ENCODE measurements around the gene OR2T3. TPM values are rescaled to one million over a fixed set of nuclear protein-coding genes. Genes with fewer than 3 reads are reported as not detected.
"Not testable (repeated sequence)": the region's sequence is repeated elsewhere in the genome, so short reads cannot be mapped to it uniquely, and the experiment has no call there.

Gene OR2T3
- total RNA-seq = not detected

DNA sequence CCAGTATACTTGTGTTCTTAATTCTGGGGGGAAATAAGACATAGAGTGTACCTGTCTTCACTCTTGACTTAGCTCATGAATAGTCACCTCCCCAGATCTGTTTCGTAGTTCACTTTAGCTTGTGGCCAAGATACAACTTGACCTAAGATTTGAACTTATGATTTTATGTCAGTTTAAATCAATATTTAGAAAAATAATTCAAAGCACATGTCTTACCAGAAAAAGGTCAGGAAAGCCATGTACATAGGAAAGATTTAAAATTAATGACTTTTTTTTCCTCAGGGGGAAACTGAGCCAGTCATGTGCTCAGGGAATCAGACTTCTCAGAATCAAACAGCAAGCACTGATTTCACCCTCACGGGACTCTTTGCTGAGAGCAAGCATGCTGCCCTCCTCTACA, at the start of gene OR2T3:
OR2T3 (plus strand) TSS at position 301 of the 400 bp plus-strand sequence; CDS start at position 301, 0 bp downstream.
- H3K27ac ChIP-seq; DNase-seq; H3K9me3 ChIP-seq; in situ Hi-C loops (cut with MboI; ENCODE audit: low pct_ligation_motif_present in 1 of 4, low pct_unique_long_range_greater_than_20kb in 1 of 4, low sequenced_read_pairs in 3 of 4); H3K36me3 ChIP-seq; intact Hi-C loops (cut with DNase I; ENCODE audit: low total_unique reads); H3K4me1 ChIP-seq; H3K4me3 ChIP-seq; H3K27me3 ChIP-seq: not testable (repeated sequence)
- 45 to 91% methylated on average over 1 to 2 of the region's 2 CpGs for WGBS, 2 donors (ENCODE audit: low coverage in 1 of 2)

GRCh38 chr1:248427526-248428191, 45.5 kb upstream of the OR2T3 start:
- H3K4me1 ChIP-seq; H3K4me3 ChIP-seq; H3K36me3 ChIP-seq; in situ Hi-C loops (cut with MboI; ENCODE audit: low pct_ligation_motif_present in 1 of 4, low pct_unique_long_range_greater_than_20kb in 1 of 4, low sequenced_read_pairs in 3 of 4); H3K27ac ChIP-seq; H3K9me3 ChIP-seq; DNase-seq; H3K27me3 ChIP-seq; intact Hi-C loops (cut with DNase I; ENCODE audit: low total_unique reads): not testable (repeated sequence)
- WGBS, 2 donors (ENCODE audit: low coverage in 1 of 2) = 56 to 68% methylated on average over 2 to 3 of the region's 3 CpGs

DNA sequence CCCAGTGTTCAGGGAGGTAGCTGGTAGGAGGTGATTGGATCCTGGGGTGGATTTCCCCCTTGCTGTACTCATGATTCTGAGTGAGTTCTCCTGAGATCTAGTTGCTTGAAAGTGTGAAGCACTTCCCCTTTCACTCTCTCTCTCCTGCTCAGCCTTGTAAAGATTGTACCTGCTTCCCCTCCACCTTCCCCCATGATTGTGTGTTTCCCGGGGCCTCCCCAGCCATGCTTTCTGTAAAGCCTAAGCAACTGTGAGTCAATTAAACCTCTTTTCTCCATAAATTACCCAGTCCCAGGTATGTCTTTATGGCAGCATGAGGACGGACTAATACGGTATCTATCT, 45.0 kb upstream of the OR2T3 start:
- H3K4me1 ChIP-seq; H3K27me3 ChIP-seq; H3K27ac ChIP-seq; H3K9me3 ChIP-seq; in situ Hi-C loops (cut with MboI; ENCODE audit: low pct_ligation_motif_present in 1 of 4, low pct_unique_long_range_greater_than_20kb in 1 of 4, low sequenced_read_pairs in 3 of 4); H3K36me3 ChIP-seq; H3K4me3 ChIP-seq; intact Hi-C loops (cut with DNase I; ENCODE audit: low total_unique reads); DNase-seq: not testable (repeated sequence)
- 61 to 68% methylated on average over 3 of the region's 3 CpGs for WGBS, 2 donors (ENCODE audit: low coverage in 1 of 2)

DNA sequence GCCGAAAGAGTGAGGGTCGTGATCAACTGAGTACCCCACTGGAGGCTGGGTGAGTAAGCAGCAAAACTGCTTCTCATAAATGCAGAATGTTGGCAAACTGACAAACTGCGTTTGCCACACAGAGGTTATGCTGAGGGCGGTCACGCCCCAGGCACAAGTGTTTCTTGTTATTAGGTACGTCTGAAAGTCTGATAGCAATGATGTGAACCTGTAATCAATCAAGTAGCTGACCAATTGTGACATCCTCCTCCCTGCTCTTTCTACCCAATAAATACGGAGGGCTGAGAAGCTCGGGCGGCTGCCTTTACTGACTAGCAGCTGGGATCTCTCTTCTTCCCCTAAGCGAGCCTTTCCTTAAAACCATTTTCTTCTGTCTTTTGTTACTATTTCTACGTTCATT, 41.5 kb upstream of the OR2T3 start:
- H3K27me3 ChIP-seq; DNase-seq; intact Hi-C loops (cut with DNase I; ENCODE audit: low total_unique reads); H3K27ac ChIP-seq; H3K4me1 ChIP-seq; H3K4me3 ChIP-seq; in situ Hi-C loops (cut with MboI; ENCODE audit: low pct_ligation_motif_present in 1 of 4, low pct_unique_long_range_greater_than_20kb in 1 of 4, low sequenced_read_pairs in 3 of 4); H3K9me3 ChIP-seq; H3K36me3 ChIP-seq: not testable (repeated sequence)
- WGBS, 2 donors (ENCODE audit: low coverage in 1 of 2) = 66 to 73% methylated on average over 3 to 11 of the region's 11 CpGs

DNA sequence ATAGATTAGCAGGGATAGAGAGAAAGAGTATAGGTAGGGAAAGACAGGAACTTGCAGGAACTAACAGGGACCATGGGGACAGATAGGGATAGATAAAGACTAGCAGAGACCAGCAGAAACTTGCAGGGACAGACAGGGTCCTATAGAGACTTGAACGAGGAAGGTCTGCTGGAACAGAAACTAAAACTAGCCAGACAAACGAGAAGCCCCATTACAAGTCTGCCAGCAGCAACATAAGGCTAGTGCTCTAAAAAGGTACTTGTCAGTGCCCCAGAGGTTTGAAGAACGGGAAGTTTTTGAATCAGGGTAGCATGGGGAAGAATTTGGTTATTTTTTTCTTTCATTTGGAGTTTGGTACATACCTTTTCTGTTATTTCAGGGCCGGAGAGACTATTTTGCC, 41.0 kb upstream of the OR2T3 start:
- WGBS, 2 donors (ENCODE audit: low coverage in 1 of 2) = 69 to 78% methylated on average over 4 of the region's 4 CpGs
- H3K27me3 ChIP-seq; H3K36me3 ChIP-seq; H3K27ac ChIP-seq; intact Hi-C loops (cut with DNase I; ENCODE audit: low total_unique reads); H3K4me1 ChIP-seq; H3K9me3 ChIP-seq; H3K4me3 ChIP-seq; DNase-seq; in situ Hi-C loops (cut with MboI; ENCODE audit: low pct_ligation_motif_present in 1 of 4, low pct_unique_long_range_greater_than_20kb in 1 of 4, low sequenced_read_pairs in 3 of 4): not testable (repeated sequence)

DNA sequence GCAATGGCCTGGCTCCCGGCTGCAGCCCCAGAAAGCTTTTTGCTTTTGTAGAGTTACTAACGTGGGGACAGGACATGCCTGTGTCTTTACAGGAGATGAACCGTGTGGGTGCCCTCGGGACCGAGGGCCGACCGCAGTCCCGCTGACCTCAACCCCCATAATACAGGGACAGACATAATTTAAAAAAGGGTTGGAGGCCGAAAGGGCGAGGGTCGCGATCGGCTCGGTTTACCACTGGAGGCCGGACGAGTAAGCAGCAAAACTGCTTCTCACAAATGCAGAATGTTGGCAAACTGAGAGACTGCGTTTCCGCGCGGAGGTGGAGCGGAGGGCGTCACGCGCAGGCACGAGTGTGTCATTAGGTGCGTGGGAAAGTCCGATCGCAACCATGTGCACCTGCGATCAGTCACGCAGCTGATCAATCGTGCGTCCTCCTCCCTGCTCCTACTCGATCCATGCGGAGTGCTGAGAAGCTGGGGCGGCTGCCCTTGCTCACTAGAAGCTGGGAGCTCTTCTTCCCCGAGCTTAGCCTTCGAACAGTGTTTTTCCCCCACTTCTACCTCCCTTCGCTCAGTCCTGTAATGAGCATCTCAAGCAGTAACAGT, 39.2 kb upstream of the OR2T3 start:
- H3K4me3 ChIP-seq; H3K36me3 ChIP-seq; H3K9me3 ChIP-seq; in situ Hi-C loops (cut with MboI; ENCODE audit: low pct_ligation_motif_present in 1 of 4, low pct_unique_long_range_greater_than_20kb in 1 of 4, low sequenced_read_pairs in 3 of 4); H3K27ac ChIP-seq; H3K27me3 ChIP-seq; H3K4me1 ChIP-seq; intact Hi-C loops (cut with DNase I; ENCODE audit: low total_unique reads); DNase-seq: not testable (repeated sequence)
- WGBS, 2 donors (ENCODE audit: low coverage in 1 of 2) = 93 to 96% methylated on average over 11 to 36 of the region's 38 CpGs

GRCh38 chr1:248434913-248435312, 38.2 kb upstream of the OR2T3 start:
- DNase-seq; H3K27ac ChIP-seq; H3K9me3 ChIP-seq; H3K4me1 ChIP-seq; in situ Hi-C loops (cut with MboI; ENCODE audit: low pct_ligation_motif_present in 1 of 4, low pct_unique_long_range_greater_than_20kb in 1 of 4, low sequenced_read_pairs in 3 of 4); H3K36me3 ChIP-seq; H3K4me3 ChIP-seq; intact Hi-C loops (cut with DNase I; ENCODE audit: low total_unique reads); H3K27me3 ChIP-seq: not testable (repeated sequence)
- 79% methylated on average over 6 of the region's 6 CpGs; no CpG with 5 or more reads in 1 of the 2 donors for WGBS, 2 donors (ENCODE audit: low coverage in 1 of 2)

DNA sequence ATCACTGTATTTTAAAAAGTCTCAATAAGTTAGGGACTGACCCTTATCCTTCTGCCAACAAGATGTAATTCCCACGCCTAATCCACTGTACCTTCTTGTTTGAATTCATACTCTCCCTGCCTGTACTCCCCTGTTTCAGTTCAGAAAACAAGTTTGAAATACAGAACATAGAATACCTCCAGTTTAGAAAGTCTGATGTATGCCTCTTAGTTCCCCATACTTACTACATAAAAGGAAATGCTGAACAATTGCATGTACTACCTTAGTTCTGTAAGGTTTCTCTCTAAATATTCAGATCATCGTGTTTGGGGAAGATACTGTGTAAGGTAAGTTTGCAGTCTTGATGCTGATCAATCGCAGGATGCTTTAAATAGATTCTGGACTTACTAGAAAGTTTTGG, 36.8 kb upstream of the OR2T3 start:
- H3K4me3 ChIP-seq; intact Hi-C loops (cut with DNase I; ENCODE audit: low total_unique reads); H3K36me3 ChIP-seq; in situ Hi-C loops (cut with MboI; ENCODE audit: low pct_ligation_motif_present in 1 of 4, low pct_unique_long_range_greater_than_20kb in 1 of 4, low sequenced_read_pairs in 3 of 4); DNase-seq; H3K27me3 ChIP-seq; H3K27ac ChIP-seq; H3K9me3 ChIP-seq; H3K4me1 ChIP-seq: not testable (repeated sequence)
- 63 to 76% methylated on average over 2 to 3 of the region's 3 CpGs for WGBS, 2 donors (ENCODE audit: low coverage in 1 of 2)

DNA sequence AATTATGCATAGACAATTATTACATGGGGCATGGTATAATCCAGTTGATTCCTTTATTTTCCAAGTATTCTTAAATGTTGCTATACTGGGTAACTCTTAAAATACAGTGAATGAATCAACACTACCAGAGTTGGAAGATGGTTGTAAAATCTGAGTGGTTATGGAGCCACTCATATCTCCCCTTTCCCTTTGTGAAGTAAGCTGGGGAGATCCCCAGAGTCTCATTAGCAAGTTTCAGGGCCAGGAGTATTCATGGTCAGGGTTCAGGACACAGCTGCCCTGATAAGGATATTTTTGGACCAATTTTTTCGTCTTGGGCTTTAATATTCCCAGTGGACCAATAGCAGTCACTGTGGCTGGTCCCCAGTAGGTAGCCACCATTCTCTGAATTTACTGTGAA, 34.5 kb upstream of the OR2T3 start:
- in situ Hi-C loops (cut with MboI; ENCODE audit: low pct_ligation_motif_present in 1 of 4, low pct_unique_long_range_greater_than_20kb in 1 of 4, low sequenced_read_pairs in 3 of 4) = not testable (repeated sequence)

GRCh38 chr1:248439283-248439682, 33.9 kb upstream of the OR2T3 start:
- intact Hi-C loops (cut with DNase I; ENCODE audit: low total_unique reads); H3K4me1 ChIP-seq; H3K4me3 ChIP-seq; H3K36me3 ChIP-seq; H3K27me3 ChIP-seq; H3K9me3 ChIP-seq; H3K27ac ChIP-seq; DNase-seq; in situ Hi-C loops (cut with MboI; ENCODE audit: low pct_ligation_motif_present in 1 of 4, low pct_unique_long_range_greater_than_20kb in 1 of 4, low sequenced_read_pairs in 3 of 4): not testable (repeated sequence)
- 73% methylated on average over 5 of the region's 5 CpGs for WGBS, 2 donors (ENCODE audit: low coverage in 1 of 2)

More for the DNA sequence above, 34.5 kb upstream of the OR2T3 start:
- intact Hi-C loops (cut with DNase I; ENCODE audit: low total_unique reads); H3K9me3 ChIP-seq; H3K27me3 ChIP-seq; H3K27ac ChIP-seq; H3K36me3 ChIP-seq; H3K4me1 ChIP-seq; DNase-seq; H3K4me3 ChIP-seq: not testable (repeated sequence)
- 40 to 54% methylated on average over 1 of the region's 1 CpG for WGBS, 2 donors (ENCODE audit: low coverage in 1 of 2)

All from transverse colon (tissue), 4 donors.